HEK293 (cell line): ENCODE results near the gene MAP3K13.

ENCODE experiments used
- PRDM1 ChIP-seq: fragments of 450-650 bp; formaldehyde crosslinking; IDR thresholded peaks from 2 replicates; pipeline ENCODE4; 2016; ENCODE audit warnings: missing biosample characterization, missing genetic modification characterization
- ZNF169 ChIP-seq: fragments of 450-650 bp; formaldehyde crosslinking; IDR thresholded peaks from 2 replicates; pipeline ENCODE4 v1.5.1; 2016; ENCODE audit warnings: missing biosample characterization, missing genetic modification characterization
- TF ChIP-seq, protein P1 (sequence below): fragments of 450-650 bp; formaldehyde crosslinking; IDR thresholded peaks from 2 replicates; pipeline ENCODE4 v1.5.1; 2016; ENCODE audit warnings: missing biosample characterization, missing genetic modification characterization

DNA sequence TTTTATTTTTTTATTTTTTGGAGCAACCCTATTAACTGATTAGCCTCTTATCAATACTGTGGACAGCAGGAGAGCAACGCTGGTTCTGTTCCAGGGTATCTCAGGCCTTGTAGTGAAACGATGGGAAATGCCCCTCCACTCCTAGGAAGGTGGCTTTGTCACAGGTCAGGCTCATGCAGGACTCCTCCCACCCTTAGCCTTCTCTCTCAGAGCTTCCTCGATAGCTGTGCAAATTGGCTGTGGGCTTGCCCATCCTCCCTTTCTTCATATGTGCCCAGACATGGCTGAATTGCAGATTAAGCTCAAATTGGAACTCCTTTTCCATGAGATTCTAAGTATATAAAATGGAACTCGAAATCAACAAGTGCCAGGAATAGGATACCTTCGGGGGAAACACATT, 97.4 kb downstream of the MAP3K13 start:
- TF ChIP-seq, protein P1, sequence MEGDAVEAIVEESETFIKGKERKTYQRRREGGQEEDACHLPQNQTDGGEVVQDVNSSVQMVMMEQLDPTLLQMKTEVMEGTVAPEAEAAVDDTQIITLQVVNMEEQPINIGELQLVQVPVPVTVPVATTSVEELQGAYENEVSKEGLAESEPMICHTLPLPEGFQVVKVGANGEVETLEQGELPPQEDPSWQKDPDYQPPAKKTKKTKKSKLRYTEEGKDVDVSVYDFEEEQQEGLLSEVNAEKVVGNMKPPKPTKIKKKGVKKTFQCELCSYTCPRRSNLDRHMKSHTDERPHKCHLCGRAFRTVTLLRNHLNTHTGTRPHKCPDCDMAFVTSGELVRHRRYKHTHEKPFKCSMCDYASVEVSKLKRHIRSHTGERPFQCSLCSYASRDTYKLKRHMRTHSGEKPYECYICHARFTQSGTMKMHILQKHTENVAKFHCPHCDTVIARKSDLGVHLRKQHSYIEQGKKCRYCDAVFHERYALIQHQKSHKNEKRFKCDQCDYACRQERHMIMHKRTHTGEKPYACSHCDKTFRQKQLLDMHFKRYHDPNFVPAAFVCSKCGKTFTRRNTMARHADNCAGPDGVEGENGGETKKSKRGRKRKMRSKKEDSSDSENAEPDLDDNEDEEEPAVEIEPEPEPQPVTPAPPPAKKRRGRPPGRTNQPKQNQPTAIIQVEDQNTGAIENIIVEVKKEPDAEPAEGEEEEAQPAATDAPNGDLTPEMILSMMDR (tag by site-specific recombination): no peak
- TF ChIP-seq PRDM1 (tag by site-specific recombination) (no peak), ZNF169 (tag by site-specific recombination) (no peak)
